ENCODE measurements around the gene SLC24A5.

- TF ChIP-seq CTCF (IDR thresholded peaks at IDR 0.05; ENCODE audit: poor library complexity) (no peak), EZH2 (IDR thresholded peaks at IDR 0.05; ENCODE audit: borderline replicate concordance) (no peak)
Observed at GRCh38 chr15:48149858-48150257, 29.1 kb downstream of the SLC24A5 start.

Measured in hepatocyte (in vitro differentiated cells).